ENCODE results near the gene SPCS3.

GRCh38 chr4:176323511-176324160, 3.9 kb downstream of the SPCS3 start:
- no peak for TF ChIP-seq EZH2phosphoT487 (IDR thresholded peaks at IDR 0.05)
- no peak for TF ChIP-seq CTCF (IDR thresholded peaks at IDR 0.05)
- TF ChIP-seq EZH2 (IDR thresholded peaks at IDR 0.05), result no peak
